ENCODE results near the gene STAT5A.

GRCh38 chr17:42287977-42288802, at the start of gene STAT5A:
- TF ChIP-seq CTCF (conservative IDR thresholded peaks at IDR 0.05) (no peak), EZH2 (IDR thresholded peaks at IDR 0.05; ENCODE audit: low read depth) (no peak; the same call in 1 of the 2 replicates)

Data from PC-9 (cell line).